H9 (cell line): Measurements from ENCODE around the gene SUPT3H. TPM values are rescaled to one million over a fixed set of nuclear protein-coding genes. Genes with fewer than 3 reads are reported as not detected.

ENCODE experiments used
- DNase-seq: peaks from one replicate; pipeline ENCODE4 v3.0.0-alpha.2; 2017
- H2AFZ ChIP-seq: one replicate; pipeline ENCODE4 v1.6.1; 2013; ENCODE audit warnings: mild to moderate bottlenecking, low read length, control low read depth, moderate library complexity
- H2AK5ac ChIP-seq: 2 replicates; pipeline ENCODE4 v1.6.1; 2013; ENCODE audit warnings: low read length, control low read depth, mixed read lengths; ENCODE audit not compliant: insufficient read length
- H2BK120ac ChIP-seq: one replicate; pipeline ENCODE4 v1.6.1; 2013; ENCODE audit warnings: low read depth, mild to moderate bottlenecking, low read length, control low read depth, inconsistent platforms; ENCODE audit not compliant: poor library complexity, severe bottlenecking
- H2BK12ac ChIP-seq: 2 replicates; pipeline ENCODE4 v1.6.1; 2013; ENCODE audit warnings: low read length, control low read depth, mixed read lengths, low read depth; ENCODE audit not compliant: insufficient read length
- H2BK15ac ChIP-seq: 2 replicates; pipeline ENCODE4 v1.6.1; 2013; ENCODE audit warnings: low read depth, low read length, control low read depth
- H2BK20ac ChIP-seq: one replicate; pipeline ENCODE4 v1.6.1; 2013; ENCODE audit warnings: low read depth, mild to moderate bottlenecking, low read length, control low read depth, inconsistent platforms; ENCODE audit not compliant: poor library complexity, severe bottlenecking
- H2BK5ac ChIP-seq: 2 replicates; pipeline ENCODE4 v1.6.1; 2013; ENCODE audit warnings: low read length, control low read depth, mixed read lengths; ENCODE audit not compliant: insufficient read length
- H3K14ac ChIP-seq: 2 replicates; pipeline ENCODE4 v1.6.1; 2013; ENCODE audit warnings: low read length, control low read depth; ENCODE audit not compliant: insufficient read depth
- H3K18ac ChIP-seq: 2 replicates; pipeline ENCODE4 v1.6.1; 2013; ENCODE audit warnings: low read depth, mild to moderate bottlenecking, mixed read lengths, low read length, control low read depth; ENCODE audit not compliant: insufficient read length
- H3K23ac ChIP-seq: 2 replicates; pipeline ENCODE4 v1.6.1; 2013; ENCODE audit warnings: low read length, control low read depth, mixed read lengths, low read depth; ENCODE audit not compliant: insufficient read length
- H3K23me2 ChIP-seq: 2 replicates; pipeline ENCODE4 v1.6.1; 2013; ENCODE audit warnings: low read depth, mild to moderate bottlenecking, mixed read lengths, low read length, control low read depth; ENCODE audit not compliant: insufficient read length, poor library complexity, severe bottlenecking
- H3K27ac ChIP-seq: 2 replicates; pipeline ENCODE4 v1.5.1; 2013; ENCODE audit warnings: low read length, control low read depth, mixed read lengths, low read depth; ENCODE audit not compliant: insufficient read length
- H3K27me3 ChIP-seq: 2 replicates; pipeline ENCODE4 v1.6.1; 2013; ENCODE audit warnings: low read length, control low read depth, inconsistent platforms; ENCODE audit not compliant: insufficient read depth
- H3K4ac ChIP-seq: 2 replicates; pipeline ENCODE4 v1.6.1; 2013; ENCODE audit warnings: low read depth, mild to moderate bottlenecking, control low read depth, inconsistent platforms, low read length, moderate library complexity
- H3K4me1 ChIP-seq: 2 replicates; pipeline ENCODE4 v1.6.1; 2013; ENCODE audit warnings: low read length, control low read depth, inconsistent platforms; ENCODE audit not compliant: insufficient read depth
- H3K4me2 ChIP-seq: 2 replicates; pipeline ENCODE4 v1.6.1; 2013; ENCODE audit warnings: low read length, control low read depth, mixed read lengths; ENCODE audit not compliant: insufficient read length, insufficient read depth
- H3K56ac ChIP-seq: 2 replicates; pipeline ENCODE4 v1.6.1; 2013; ENCODE audit warnings: low read depth, mild to moderate bottlenecking, mixed read lengths, low read length, control low read depth; ENCODE audit not compliant: insufficient read length
- H3K79me1 ChIP-seq: 2 replicates; pipeline ENCODE4 v1.6.1; 2013; ENCODE audit warnings: low read depth, mild to moderate bottlenecking, moderate library complexity, low read length, control low read depth, inconsistent platforms; ENCODE audit not compliant: insufficient read depth, poor library complexity, severe bottlenecking
- H3K79me2 ChIP-seq: 2 replicates; pipeline ENCODE4 v1.6.1; 2013; ENCODE audit warnings: low read length, control low read depth, inconsistent platforms; ENCODE audit not compliant: insufficient read depth
- H3K9ac ChIP-seq: 2 replicates; pipeline ENCODE4 v1.6.1; 2013; ENCODE audit warnings: low read length, control low read depth, mixed read lengths; ENCODE audit not compliant: insufficient read length; ENCODE audit errors: extremely low read depth
- H3K9me3 ChIP-seq: one replicate; pipeline ENCODE4 v1.6.1; 2013; ENCODE audit warnings: low read depth, low read length, inconsistent platforms; ENCODE audit not compliant: control insufficient read depth
- H3T11ph ChIP-seq: one replicate; pipeline ENCODE4 v1.6.1; 2013; ENCODE audit warnings: mild to moderate bottlenecking, low read length, control low read depth, inconsistent platforms
- H4K20me1 ChIP-seq: one replicate; pipeline ENCODE4 v1.6.1; 2013; ENCODE audit not compliant: control insufficient read depth, insufficient read length, insufficient read depth
- H4K5ac ChIP-seq: 2 replicates; pipeline ENCODE4 v1.6.1; 2013; ENCODE audit warnings: low read depth, mild to moderate bottlenecking, mixed read lengths, low read length, control low read depth; ENCODE audit not compliant: insufficient read length
- H4K8ac ChIP-seq: replicated peaks from 2 replicates; pipeline ENCODE4 v1.6.1; 2013; ENCODE audit warnings: low read length, control low read depth, mixed read lengths, low read depth; ENCODE audit not compliant: insufficient read length
- H4K91ac ChIP-seq: 2 replicates; pipeline ENCODE4 v1.6.1; 2013; ENCODE audit warnings: low read depth, mild to moderate bottlenecking, moderate library complexity, mixed read lengths, low read length, control low read depth; ENCODE audit not compliant: insufficient read length
- H3K27ac Mint-ChIP-seq, 3 experiments: 2 replicates in 2 of 3; 3 replicates in 1 of 3; pipeline ENCODE4 v1.8.0; 2020 to 2021; ENCODE audit warnings: mixed read lengths in 3 of 3, mild to moderate bottlenecking in 1 of 3, moderate library complexity in 1 of 3
- H3K27me3 Mint-ChIP-seq: 2 replicates; pipeline ENCODE4 v1.8.0; 2021; ENCODE audit warnings: low read depth, mild to moderate bottlenecking, moderate library complexity, mixed read lengths
- H3K36me3 Mint-ChIP-seq, 3 experiments: 2 replicates in 2 of 3; 3 replicates in 1 of 3; pipeline ENCODE4 v1.8.0; 2020 to 2021; ENCODE audit warnings: low read depth in 3 of 3, mixed read lengths in 3 of 3; ENCODE audit not compliant: insufficient read depth in 1 of 3
- H3K4me1 Mint-ChIP-seq, 2 experiments: 2 replicates each; pipeline ENCODE4 v1.8.0; 2020; ENCODE audit warnings: mixed read lengths in 2 of 2
- H3K4me3 Mint-ChIP-seq, 2 experiments: 2 replicates in 1 of 2; 3 replicates in 1 of 2; pipeline ENCODE4 v1.8.0; 2020 to 2021; ENCODE audit warnings: mild to moderate bottlenecking in 2 of 2, mixed read lengths in 2 of 2, moderate library complexity in 1 of 2
- H3K9me3 Mint-ChIP-seq, 2 experiments: 2 replicates in 1 of 2; 3 replicates in 1 of 2; pipeline ENCODE4 v1.8.0; 2020; ENCODE audit warnings: mild to moderate bottlenecking in 2 of 2, mixed read lengths in 2 of 2, moderate library complexity in 1 of 2
- CTCF ChIP-seq: fragments of 200-600 bp; sonication (generic); conservative IDR thresholded peaks from 3 replicates; pipeline ENCODE4 v1.8.0; 2021; ENCODE audit warnings: antibody characterized with exemption, mild to moderate bottlenecking
- WGBS: extraction: QIAGEN DNeasy Blood & Tissue Kit; methylation state at CpG from one replicate; pipeline ENCODE4 v1.1.7; 2013; ENCODE audit warnings: missing lambda C conversion rate, low lambda C conversion rate, mixed read lengths; ENCODE audit not compliant: insufficient read length; ENCODE audit errors: extremely low coverage; 5-methylcytosine and 5-hydroxymethylcytosine counted together
- total RNA-seq: library from RNA; stranded (reverse); gene quantifications from 2 replicates; pipeline ENCODE4 v1.2.1, GENCODE V29; 2021

Gene SUPT3H
- total RNA-seq, 1 experiment from 2014 or later = 22.5 TPM

DNA sequence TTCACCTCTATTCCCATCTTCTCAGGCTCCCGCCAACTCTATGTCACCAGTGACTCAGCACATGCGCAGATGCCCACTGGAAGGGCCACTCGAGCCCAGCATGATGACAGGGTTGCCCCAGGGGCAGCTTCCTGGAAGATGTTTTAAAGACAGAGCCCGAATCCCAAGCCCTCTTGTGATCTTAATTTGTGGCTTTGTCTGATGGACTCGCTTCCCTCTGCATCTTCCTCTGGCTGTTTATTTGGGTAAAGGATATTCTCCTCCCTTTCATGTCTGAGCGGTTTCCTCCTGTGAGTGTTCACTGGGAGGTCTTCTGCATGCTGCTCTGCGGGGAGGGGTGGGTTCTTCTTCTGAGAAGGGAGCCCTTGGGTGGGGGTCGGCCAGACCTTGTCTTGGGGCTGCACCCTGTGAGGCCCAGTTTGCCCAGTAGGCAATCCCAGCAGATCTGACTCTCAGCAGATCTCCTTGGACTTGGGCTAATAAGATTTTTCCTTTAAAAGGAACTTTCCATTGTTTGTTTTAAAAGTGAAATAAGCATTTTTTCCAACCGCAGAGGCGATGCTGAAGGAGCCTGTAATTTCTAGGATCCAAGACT lies 589.2 kb downstream of the SUPT3H start:
- TF ChIP-seq CTCF = no peak

More for the DNA sequence above, 589.2 kb downstream of the SUPT3H start:
- no peak overlapping the region for H2BK120ac ChIP-seq
- H3K27ac Mint-ChIP-seq = no peak overlapping the region
- H3K9me3 Mint-ChIP-seq = peaks cover 0 to 2% of the 10 kb centered on the region in 2 experiments; a peak in 1 of 5 replicates
- H2BK5ac ChIP-seq = no peak overlapping the region
- H2AFZ ChIP-seq = no peak overlapping the region
- no peak overlapping the region for H3K4ac ChIP-seq
- no peak overlapping the region for H4K91ac ChIP-seq
- no peak overlapping the region for H3K23ac ChIP-seq
- H4K5ac ChIP-seq = no peak overlapping the region
- no CpG with 5 or more reads among the region's 10 CpGs for WGBS
- H3K23me2 ChIP-seq = no peaks in the 10 kb centered on the region
- no peak overlapping the region for H4K8ac ChIP-seq
- H3K79me2 ChIP-seq = no peaks in the 10 kb centered on the region
- DNase-seq = no peak
- no peak overlapping the region for H2AK5ac ChIP-seq
- no peaks in the 10 kb centered on the region for H3K27me3 ChIP-seq
- H3K9me3 ChIP-seq = no peaks in the 10 kb centered on the region
- no peak overlapping the region for H3K9ac ChIP-seq
- peaks cover 0 to 4% of the 10 kb centered on the region in 2 experiments; a peak in 2 of 4 replicates for H3K4me1 Mint-ChIP-seq
- no peaks in the 10 kb centered on the region; the same call in 1 of the 2 replicates for H3K27me3 Mint-ChIP-seq
- H2BK20ac ChIP-seq = no peak overlapping the region
- no peak overlapping the region for H3K56ac ChIP-seq
- no peak overlapping the region for H2BK12ac ChIP-seq
- H3K18ac ChIP-seq = no peak overlapping the region
- H3K27ac ChIP-seq = no peak overlapping the region
- H2BK15ac ChIP-seq = no peak overlapping the region
- no peak overlapping the region for H3K14ac ChIP-seq
- no peak overlapping the region for H3K4me2 ChIP-seq
- H4K20me1 ChIP-seq = no peaks in the 10 kb centered on the region
- no peaks in the 10 kb centered on the region for H3K79me1 ChIP-seq
- H3T11ph ChIP-seq = no peak overlapping the region
- no peak overlapping the region for H3K4me3 Mint-ChIP-seq
- no peaks in the 10 kb centered on the region for H3K4me1 ChIP-seq
- peaks cover 0 to 6% (median 5%) of the 10 kb centered on the region in 3 experiments; a peak in 3 of 7 replicates for H3K36me3 Mint-ChIP-seq
